GM12801 (cell line): ENCODE data around the gene ZNF335.

Experiments
- CTCF ChIP-seq: IDR thresholded peaks from one replicate; pipeline ENCODE4 v1.5.1; 2011; ENCODE audit warnings: control low read depth; ENCODE audit not compliant: insufficient read length; ENCODE audit errors: extremely low read depth

Gene ZNF335

GRCh38 chr20:45944965-45945677 is 26.9 kb downstream of the ZNF335 start:
- TF ChIP-seq CTCF, result no peak

- no peak for TF ChIP-seq CTCF
Measured at GRCh38 chr20:45944151-45944964, 27.6 kb downstream of the ZNF335 start.

GRCh38 chr20:45943613-45944012 is 28.4 kb downstream of the ZNF335 start:
- no peak for TF ChIP-seq CTCF

GRCh38 chr20:45940469-45940868 is 31.5 kb downstream of the ZNF335 start:
- TF ChIP-seq CTCF, result no peak

- TF ChIP-seq CTCF, result no peak
Measured at GRCh38 chr20:45940053-45940452, 31.9 kb downstream of the ZNF335 start.

- no peak for TF ChIP-seq CTCF
Measured at GRCh38 chr20:45938727-45939438, 33.1 kb downstream of the ZNF335 start.

GRCh38 chr20:45937765-45938164 is 34.2 kb downstream of the ZNF335 start:
- no peak for TF ChIP-seq CTCF
